Bone marrow (tissue), 2 donors: ENCODE results near the gene BAAT.
"Not testable (repeated sequence)": the region's sequence is repeated elsewhere in the genome, so short reads cannot be mapped to it uniquely, and the experiment has no call there.

Experiments used
- DNase-seq, 2 donors: peaks; one replicate each; lab custom pipeline; 2025; lab: John Stamatoyannopoulos, UW

BAAT gene

DNA sequence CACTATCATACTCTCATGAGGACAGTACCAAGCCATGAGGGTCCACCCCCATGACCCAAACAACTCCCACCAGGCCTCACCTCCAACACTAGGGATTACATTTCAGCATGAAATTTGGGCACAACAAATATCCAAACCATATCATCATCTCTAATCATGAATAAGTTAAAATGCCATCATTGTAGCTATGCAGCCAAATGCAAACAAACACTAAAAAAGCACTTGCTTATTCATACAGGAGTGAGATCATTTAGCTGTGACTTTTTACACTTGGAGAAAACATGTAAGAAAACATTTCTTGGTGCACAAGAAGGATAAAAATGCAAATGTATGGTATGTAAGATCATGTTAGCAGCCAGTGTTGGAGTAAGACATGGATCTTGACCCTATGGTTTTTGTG lies 24.2 kb downstream of the BAAT start:
- DNase-seq = no peak

DNA sequence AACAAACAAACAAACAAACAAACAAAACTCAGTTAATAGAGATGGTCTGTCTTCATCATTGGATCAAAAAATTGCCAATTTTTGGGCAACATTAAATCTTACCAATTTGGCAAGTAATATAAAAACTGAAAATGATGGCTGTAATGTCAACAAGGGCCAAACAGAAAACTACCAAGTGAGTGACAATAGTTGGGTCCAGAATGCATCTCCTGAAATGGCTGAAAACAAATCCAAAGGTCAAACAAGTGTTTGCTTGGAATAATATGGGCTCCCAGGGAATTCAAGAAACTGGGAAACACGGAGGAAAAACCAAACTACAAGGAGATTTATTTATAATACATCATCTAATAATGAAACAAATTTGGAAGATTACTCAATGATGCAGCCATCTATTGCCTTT lies 25.1 kb downstream of the BAAT start:
- no peak for DNase-seq

GRCh38 chr9:101356619-101357018 lies 28.2 kb downstream of the BAAT start:
- no peak for DNase-seq

DNA sequence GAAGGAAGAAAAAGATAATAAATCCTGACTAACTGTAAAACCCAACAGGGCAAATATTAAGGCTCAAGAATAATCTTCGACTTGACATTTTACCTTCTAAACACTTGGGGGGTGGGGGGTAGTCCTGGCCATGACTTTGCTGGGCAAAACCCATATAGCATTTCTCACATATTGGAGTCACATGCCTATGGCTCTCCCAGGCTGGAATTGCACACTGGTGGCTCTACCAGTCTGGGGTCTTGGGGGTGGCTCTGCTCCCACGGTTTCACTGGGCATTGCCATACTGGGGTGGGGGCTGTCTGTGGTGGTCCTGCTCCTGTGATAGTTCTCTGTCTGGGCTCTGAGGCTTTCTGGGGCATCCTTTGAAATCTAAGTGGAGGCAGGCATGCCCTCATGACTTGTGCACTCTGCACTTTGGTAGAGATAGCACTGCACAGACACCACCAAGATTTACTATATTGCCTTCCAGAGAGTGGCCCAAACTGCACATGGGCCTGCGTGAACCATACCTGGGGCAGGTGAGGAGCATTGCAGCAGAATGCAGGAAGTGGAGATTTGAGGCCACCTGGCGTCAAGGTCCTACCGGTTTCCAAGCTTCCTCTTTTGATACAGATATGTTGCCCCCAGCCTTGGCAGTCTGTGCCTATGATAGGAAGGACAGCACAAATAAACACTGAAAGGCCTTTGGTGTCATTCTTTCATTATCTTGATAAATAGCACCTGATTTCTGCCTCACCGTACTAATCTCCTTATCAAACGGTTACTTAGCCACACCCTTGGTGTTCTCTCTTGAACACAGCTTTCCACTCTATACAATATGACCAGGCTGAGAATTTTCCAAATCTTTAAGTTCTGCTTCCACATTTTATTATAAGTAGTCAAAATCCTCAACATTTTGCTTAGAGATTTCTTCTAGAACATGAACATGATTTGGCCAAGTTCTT lies 29.8 kb downstream of the BAAT start:
- DNase-seq = no peak

- no peak for DNase-seq
Observed at GRCh38 chr9:101354143-101354764, 30.6 kb downstream of the BAAT start.

- DNase-seq = no peak
Observed at GRCh38 chr9:101353683-101354082, 31.1 kb downstream of the BAAT start.

GRCh38 chr9:101352892-101353463 lies 31.8 kb downstream of the BAAT start:
- no peak for DNase-seq

DNA sequence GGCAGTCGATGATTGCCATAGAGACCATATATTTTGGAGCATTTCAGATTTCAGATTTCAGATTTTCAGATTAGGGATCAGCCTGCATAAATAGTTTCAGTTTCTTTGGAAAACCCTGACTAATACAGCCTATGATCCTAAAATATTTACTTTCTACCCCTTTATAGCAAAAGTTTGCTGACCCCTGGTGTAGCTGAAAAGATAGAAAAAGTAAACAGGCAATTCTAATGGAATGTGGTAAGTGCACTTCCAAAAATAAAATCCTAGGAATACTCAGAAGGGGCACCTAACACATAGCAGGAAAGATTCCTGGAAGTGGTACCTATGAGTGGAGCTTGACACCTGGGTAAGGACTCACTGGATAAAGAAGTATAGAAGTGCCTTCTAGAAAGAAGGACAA lies 34.5 kb downstream of the BAAT start:
- DNase-seq = no peak

GRCh38 chr9:101342595-101342994 lies 42.2 kb downstream of the BAAT start:
- DNase-seq = no peak

DNA sequence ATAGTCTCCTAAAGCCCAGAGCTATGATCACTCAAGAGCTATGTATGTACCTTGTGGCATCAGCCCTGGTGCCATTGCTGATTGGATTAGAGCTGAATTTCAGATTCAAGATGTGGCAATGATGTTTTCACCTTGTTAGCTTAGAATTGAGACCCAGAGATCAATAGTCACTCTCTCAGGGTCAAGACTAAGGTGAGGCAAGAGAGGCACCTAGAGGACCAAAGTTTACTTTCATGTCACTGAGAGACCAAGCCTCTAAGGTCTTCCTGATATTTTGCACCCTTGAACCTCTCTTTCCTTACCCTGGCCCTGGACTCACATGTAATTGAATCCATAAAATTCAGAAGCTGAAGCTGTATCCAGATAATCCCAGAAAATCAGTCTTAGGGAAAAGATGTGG lies 42.8 kb downstream of the BAAT start:
- no peak for DNase-seq

DNA sequence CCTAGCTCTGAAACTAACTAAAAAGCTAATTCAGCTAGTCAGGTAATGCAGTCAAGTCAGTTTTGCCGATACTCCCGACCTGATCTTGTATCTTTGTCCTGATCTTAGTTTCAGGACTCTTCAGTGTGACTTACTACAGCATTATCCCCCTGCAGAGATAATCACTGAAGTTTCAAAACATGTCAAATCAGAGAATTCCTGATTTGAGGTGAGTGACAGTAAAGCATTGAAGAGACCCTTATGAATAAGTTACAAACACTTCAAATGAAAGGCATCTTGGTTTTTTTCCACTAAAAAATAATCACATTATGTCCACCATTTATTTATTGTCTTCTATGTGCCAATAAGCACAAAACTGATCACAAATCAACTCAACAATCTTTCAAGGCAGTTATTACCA lies 47.6 kb downstream of the BAAT start:
- DNase-seq = no peak

DNA sequence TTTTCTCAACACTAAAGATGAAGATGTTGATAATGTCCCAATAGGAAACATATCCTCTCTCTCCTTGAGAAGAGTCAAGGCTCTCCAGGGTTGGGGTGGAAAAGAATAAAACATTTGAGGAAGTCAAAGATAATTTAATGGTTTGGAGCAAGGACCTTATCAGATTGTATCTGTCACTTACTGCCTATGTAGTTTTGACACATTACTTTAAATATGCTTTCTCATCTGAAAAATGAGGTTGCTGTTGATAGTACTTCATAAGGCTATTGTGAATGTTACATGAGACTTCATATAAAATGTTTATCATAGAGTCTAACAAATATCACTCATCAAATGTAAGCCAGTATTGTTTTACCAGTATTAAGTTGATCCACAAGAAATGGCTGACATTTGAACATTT lies 48.7 kb downstream of the BAAT start:
- no peak for DNase-seq

DNA sequence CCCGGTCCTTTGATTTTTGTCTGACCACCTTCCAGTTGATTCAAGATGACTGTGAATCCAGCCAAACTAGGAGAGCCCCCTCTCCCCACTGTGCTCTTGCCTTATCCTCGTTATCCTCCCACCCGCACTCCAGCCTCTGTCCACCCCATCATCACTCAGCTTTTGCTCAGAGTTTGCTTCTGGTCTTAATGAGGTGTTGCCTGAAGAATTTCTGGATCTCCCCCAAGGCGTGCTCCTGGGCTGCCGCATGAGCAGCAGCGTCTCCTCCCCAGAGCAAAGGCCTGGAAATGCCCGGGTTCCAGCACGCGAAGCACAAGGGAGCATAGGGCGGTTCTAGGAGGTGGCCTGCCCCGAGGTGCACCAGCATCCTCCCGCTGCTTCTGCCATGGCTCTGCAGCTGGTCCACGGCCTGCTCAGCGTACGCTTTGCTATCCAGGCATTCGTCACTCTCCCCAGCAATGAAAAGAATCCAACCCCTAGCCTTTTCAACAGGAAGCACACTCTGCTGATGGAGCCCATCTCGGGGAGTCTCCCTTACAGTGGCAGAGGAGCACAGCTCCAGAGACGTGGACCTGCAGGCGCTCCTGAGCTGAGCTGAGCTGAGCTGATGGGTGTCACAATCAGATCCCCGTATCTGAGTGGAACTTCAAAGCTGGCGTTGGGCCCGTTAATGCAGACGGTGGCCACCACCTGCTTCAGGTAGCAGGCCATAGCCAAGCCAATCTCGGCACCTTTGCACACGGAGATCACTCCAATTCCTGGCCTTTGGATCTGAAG lies 50.7 kb downstream of the BAAT start:
- no peak for DNase-seq

DNA sequence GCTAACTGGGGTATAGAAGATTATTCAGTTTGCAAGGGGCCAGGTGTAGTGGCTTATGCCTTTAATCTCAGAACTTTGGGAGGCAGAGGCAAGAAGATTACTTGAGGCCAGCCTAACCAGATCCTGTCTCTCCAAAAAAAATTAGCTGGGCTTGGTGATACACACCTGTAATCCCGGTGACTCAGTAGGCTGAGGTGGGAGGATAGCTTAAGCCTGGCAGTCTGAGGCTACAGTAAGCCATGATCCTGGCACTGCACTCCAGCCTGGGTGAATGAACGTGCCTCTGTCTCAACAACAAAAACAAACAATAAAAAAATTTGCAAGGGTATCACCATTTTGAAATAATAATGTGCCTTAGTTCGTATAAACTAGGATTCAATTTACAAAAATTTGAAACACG lies 51.3 kb downstream of the BAAT start:
- DNase-seq = no peak

- DNase-seq = no peak
Observed at GRCh38 chr9:101332362-101332761, 52.4 kb downstream of the BAAT start.

- DNase-seq = not testable (repeated sequence)
Observed at GRCh38 chr9:101327422-101327909, 57.3 kb downstream of the BAAT start.

- no peak for DNase-seq
Observed at GRCh38 chr9:101326501-101326900, 58.3 kb downstream of the BAAT start.

GRCh38 chr9:101326035-101326434 lies 58.8 kb downstream of the BAAT start:
- DNase-seq = no peak

DNA sequence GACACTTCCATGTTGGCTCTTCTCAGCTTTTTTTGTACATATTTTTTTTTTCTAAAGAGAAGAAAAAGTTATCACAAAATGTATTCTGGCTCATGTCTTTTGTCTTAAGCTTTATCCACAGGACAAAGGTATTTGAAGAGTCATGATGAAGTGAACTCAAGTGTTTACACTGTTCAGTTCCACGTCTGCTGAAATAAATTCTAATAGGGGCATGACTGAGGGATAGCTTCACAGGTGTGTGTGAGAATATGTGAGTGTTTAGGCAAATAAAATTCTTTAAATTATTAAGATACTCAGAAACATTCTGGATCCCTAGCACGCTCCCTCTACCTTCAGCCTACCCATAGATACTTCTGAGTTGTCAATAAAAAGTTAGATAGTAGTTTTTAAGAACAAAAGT lies 59.8 kb downstream of the BAAT start:
- no peak for DNase-seq

GRCh38 chr9:101324245-101324804 lies 60.5 kb downstream of the BAAT start:
- DNase-seq = no peak

DNA sequence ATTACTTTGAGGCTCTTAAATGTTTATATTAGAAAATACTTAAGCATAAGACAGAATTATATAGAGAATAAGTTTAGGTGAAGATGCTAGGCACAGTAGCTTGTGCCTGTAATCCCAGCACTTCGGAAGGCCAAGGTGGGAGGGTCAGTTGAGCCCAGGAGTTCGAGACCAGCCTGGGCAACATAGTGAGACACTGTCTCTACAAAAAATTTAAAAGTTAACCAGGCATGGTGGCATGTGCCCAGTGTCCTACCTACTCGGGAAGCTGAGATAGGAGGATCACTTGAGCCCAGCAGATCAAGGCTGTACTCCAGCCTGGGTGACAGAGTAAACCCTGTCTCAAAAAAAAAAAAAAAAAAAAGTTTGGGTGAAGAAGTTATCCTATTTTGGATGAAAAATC lies 61.7 kb downstream of the BAAT start:
- DNase-seq = no peak

DNA sequence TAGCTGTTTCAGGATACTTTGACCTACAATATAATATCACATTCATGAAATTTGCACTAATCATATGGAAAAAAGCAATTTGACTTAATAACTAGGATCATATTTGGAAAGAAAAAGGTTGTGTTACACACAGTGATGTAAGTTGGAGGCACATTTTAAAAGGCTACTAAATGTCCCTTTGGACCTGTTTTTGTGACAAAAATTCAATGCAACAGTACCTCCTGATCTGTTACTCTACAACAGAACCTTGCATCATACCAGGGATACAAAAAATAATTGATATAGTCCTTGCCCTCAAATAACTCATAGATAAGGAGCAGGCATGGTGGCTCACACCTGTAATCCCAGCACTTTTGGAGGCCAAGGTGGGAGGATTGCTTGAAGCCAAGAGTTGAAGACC lies 67.1 kb downstream of the BAAT start:
- DNase-seq = no peak
